GM18873 (cell line): ENCODE data around the gene PKIG.
A peak's percentile ranks its signal among the peaks of the same experiment; 100 is the strongest.
"Not testable (repeated sequence)": the region's sequence is repeated elsewhere in the genome, so short reads cannot be mapped to it uniquely, and the experiment has no call there.

ENCODE experiments used
- ATAC-seq: cut with Tn5 transposase; IDR thresholded peaks from one replicate; pipeline ENCODE4 v1.9.1; 2021; ENCODE audit warnings: mild to moderate bottlenecking, moderate library complexity, moderate number of reproducible peaks; ENCODE audit not compliant: unreplicated experiment, low FRiP score

The PKIG gene

GRCh38 chr20:44571362-44571988 lies 10.9 kb upstream of the PKIG start:
- no peak for ATAC-seq

DNA sequence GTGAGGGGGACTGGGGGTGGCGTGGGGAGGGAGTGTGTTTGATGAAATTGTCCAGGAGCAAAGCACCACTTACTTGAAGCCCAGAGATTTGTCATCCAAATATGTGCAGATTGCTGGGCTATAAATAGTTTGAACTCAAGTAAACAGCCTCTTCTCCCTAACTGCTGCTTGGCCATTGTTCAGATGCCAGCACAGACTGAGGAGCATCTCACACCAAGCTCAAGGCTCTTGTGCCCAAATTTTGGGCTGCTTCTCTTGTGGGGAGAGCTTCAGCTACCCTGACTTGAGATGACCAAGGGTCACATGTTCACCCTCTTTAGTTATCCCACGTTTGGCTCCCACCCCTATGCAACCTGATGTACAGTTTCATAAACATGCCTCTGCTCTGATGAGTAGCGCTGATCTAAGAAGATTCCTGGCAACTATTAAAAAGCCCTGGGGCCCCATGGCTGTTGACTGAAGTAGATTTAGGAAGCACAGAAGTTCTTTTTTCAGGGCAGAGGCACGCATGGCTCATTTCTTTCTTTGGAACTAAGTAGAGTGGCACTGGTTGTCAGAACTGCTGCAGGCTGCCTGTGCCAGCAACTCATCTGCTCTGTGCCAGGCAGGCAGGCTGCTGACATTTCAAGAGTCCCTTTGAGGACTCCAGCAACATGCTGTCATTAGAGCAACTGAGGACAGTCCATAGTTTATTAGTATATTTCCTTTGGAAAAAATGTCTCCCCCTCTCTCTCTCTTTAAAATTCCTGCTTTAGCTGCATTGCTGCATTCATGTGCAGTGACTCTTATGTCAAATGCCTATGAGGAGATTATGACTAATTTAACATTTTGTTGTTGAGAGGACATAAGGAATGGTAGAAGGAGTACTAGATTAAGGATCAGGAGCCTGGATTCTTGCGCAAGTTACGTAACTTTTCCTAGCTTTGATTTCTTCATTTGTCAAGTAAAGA lies 9.6 kb upstream of the PKIG start:
- no peak for ATAC-seq

DNA sequence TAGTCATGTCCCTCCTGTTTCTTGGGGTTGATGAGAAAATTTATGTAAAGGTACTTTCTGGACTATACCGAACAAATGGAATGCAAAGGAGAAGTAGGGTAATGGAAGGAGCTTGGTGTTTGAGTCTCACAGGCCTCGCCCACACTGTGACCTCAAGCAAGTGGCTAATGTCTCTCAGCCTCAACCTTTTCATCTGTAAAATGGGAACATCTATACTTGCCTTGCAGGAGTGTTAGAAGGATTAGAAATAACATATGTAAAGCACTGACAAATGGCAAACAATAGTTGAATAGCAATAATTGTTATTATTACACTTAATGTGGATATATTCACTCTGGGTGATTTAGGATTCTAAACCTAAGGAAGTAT lies 8.9 kb upstream of the PKIG start:
- ATAC-seq, result no peak

GRCh38 chr20:44574372-44574771 lies 8.0 kb upstream of the PKIG start:
- no peak for ATAC-seq

GRCh38 chr20:44576297-44576696 lies 6.1 kb upstream of the PKIG start:
- no peak for ATAC-seq

- no peak for ATAC-seq
These were observed 2.9 kb upstream of the PKIG start for GRCh38 chr20:44579313-44580081.

DNA sequence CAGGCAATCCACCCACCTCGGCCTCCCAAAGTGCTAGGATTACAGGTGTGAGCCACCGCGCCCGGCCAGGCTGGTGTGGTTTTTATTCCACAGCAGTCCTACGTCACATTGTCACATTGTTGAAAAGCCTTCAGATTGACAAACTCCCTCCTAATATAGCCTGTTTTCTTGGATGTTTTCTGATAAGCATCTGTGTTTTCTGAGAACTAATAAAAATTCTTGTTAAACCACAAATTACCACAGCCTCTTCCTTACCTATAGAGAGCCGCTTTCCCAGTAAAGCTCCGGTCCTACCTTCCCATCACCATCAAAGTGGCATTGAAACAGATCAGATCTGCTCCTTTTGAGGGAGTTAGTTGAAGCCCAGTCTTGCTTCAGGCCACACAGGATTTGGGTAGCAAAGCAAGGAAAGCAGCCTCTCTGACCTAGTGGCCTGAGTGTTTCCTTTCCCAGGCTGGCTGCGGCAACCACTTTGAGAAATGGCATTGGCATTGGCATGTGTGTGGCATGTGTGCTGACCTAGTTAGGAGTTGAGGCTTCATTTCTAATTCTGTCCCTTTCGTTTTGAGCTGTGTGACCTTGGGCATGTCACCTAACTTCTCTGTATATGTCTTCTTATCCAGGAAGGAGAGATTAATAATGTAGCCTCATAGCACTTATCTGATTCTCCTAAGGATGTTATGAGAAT lies 1.7 kb upstream of the PKIG start:
- no peak for ATAC-seq

DNA sequence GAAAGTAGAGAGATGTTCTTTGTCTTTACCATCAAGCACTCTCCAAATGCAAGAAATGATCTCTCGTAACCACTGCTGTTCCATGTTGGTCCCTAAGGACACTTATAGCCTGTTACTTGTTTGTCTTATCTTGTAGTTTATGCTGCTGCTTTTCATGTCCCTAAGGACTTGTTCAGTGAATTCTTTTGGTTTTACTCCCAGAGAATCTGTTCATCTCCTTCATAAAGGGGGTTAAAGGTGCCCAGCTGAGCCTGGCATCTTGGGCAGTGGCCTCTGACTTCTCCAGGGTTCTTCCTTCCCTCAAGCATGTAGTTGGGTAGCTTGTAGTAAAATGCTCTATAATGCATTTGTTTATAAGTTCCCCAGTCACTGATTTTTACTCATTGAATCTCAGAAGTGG lies 864 bp upstream of the PKIG start:
- no peak for ATAC-seq

- ATAC-seq, result no peak
These were observed 778 bp downstream of the PKIG start for GRCh38 chr20:44583157-44583556.

DNA sequence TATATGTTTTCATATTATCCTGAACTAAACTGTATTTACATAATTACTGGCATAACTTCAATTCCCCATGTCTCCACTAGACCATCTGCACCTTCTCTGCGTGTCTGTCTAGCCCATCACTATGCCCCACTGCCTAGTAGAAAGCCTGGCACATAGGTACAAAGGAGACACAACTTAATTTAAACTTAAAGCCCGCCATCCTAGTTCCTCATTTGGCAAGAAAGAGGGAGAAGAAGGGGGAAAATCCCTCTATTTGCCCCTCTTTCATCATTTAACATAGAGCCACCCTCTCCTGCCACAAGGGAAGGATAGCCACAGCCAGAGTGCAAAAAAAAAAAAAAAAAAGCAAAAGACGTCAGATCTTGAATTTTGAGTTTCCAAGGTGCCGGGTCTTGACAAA lies 1.8 kb downstream of the PKIG start:
- ATAC-seq, result no peak

GRCh38 chr20:44585057-44585963 lies 2.9 kb downstream of the PKIG start:
- ATAC-seq, result no peak

DNA sequence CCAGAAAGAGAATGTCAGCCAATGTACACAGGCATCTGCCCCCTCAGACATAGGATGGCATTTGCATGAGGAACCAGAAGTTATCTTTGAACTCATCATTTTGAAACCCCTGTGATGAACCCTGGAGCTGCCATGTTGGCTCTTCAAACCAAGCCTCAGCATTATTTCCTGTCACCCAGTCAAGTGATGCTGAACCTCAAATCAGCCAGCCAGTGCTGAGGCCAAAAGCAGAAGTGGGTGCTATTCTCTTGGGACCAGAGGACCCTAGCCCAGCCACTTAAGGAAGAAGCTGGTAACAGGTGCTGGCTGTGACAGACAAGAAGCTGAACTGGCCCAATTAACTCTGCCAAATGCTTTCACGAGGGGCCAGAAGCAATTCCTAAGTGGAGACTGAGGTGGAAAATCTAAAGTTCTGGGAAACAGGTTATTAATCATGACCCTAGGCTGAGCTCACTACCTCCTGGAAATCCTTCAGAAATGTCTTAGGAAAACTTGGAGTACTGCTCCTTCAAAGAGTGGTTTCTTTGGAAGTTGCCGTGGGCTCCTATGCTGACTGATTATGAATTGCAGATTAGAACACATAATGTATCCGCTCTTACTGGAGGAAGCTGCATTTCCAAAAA lies 4.0 kb downstream of the PKIG start:
- ATAC-seq, result peak; percentile 48

GRCh38 chr20:44587035-44587980 lies 4.9 kb downstream of the PKIG start:
- ATAC-seq, result no peak

DNA sequence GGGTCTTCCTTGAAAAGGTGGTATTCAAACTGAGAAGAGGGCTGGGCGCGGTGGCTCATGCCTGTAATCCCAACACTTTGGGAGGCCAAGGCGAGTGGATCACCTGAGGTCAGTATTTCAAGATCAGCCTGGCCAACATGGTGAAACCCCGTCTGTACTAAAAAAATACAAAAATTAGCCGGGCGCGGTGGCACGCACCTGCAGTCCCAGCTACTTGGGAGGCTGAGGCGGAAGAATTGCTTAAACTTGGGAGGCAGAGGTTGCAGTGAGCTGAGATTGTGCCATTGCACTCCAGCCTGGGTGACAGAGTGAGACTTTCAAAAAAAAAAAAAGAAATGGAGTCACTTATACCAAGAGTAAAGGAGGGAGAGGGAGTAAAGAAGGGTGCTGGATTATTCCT lies 5.9 kb downstream of the PKIG start:
- not testable (repeated sequence) for ATAC-seq

DNA sequence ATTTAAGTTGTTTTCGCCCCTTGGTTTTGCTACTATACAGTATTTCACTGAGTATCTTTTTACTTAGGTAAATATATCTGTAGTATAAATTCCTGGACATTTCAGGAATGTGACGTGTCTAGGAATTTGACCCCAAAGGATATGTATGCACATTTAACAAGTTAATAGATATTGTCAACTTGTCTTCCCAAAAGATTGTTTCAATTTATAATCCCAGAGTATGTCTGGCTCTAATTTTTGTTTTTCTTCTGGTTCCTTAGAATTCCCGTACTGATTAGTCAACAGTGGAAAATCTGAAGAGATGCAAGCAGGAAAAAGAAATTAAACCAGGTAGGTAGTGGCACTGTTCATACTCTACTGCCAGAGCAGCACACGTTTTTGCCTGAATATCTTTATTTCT lies 7.2 kb downstream of the PKIG start:
- ATAC-seq, result no peak

GRCh38 chr20:44590980-44591778 lies 8.8 kb downstream of the PKIG start:
- ATAC-seq, result no peak

- ATAC-seq, result no peak
These were observed 10.0 kb downstream of the PKIG start for GRCh38 chr20:44592366-44592765.
